HEK293T (cell line): Measurements from ENCODE around the gene CFLAR.

ENCODE experiments used
- ELF4 ChIP-seq: fragments of 450-650 bp; IDR thresholded peaks from 2 replicates; pipeline ENCODE4 v1.6.1; 2017; ENCODE audit warnings: antibody characterized with exemption
- FOXA1 ChIP-seq: fragments of 450-650 bp; IDR thresholded peaks from 2 replicates; pipeline ENCODE4 v1.6.1; 2016; ENCODE audit warnings: mild to moderate bottlenecking
- HDGF ChIP-seq: fragments of 450-650 bp; IDR thresholded peaks from 2 replicates; pipeline ENCODE4 v1.6.1; 2017; ENCODE audit warnings: antibody characterized with exemption, borderline replicate concordance
- SP1 ChIP-seq: fragments of 450-650 bp; IDR thresholded peaks from 2 replicates; pipeline ENCODE4 v1.6.1; 2017

GRCh38 chr2:201201371-201201770 lies 85.4 kb downstream of the CFLAR start:
- TF ChIP-seq ELF4 (no peak), HDGF (no peak), SP1 (no peak), FOXA1 (no peak)
